B cell (primary cell): ENCODE data around the gene PRKCH. TPM values are rescaled to one million over a fixed set of nuclear protein-coding genes. Genes with fewer than 3 reads are reported as not detected.

ENCODE experiments used
- ATAC-seq: fragments of 200-7000 bp; cut with Tn5 transposase; one replicate; pipeline ENCODE4 v1.10.0; 2021; ENCODE audit warnings: low read depth, mild to moderate bottlenecking, moderate number of reproducible peaks, moderate library complexity
- CTCF ChIA-PET: fragments of 350-600 bp; sonication (Branson Sonifier 250); formaldehyde crosslinking; loops from one replicate; lab custom pipeline; 2021; ENCODE audit warnings: antibody characterized with exemption, inconsistent platforms; lab: Charles Lee
- POLR2A ChIA-PET: fragments of 350-600 bp; sonication (Branson Sonifier 250); formaldehyde crosslinking; loops from one replicate; lab custom pipeline; 2021; ENCODE audit warnings: antibody characterized with exemption; lab: Charles Lee
- DNase-seq: peaks from one replicate; pipeline ENCODE4 v3.0.0; 2013
- H2AFZ ChIP-seq: 2 replicates; pipeline ENCODE4 v1.6.1; 2012; ENCODE audit warnings: mild to moderate bottlenecking, low read depth, low read length; ENCODE audit not compliant: insufficient read depth, poor library complexity, severe bottlenecking
- H3K27ac ChIP-seq, 2 donors: 1 replicate in 1 of 2; 2 replicates in 1 of 2; pipeline ENCODE4 v1.5.1; 2012 to 2013; ENCODE audit warnings: low read length in 2 of 2, mild to moderate bottlenecking in 2 of 2, moderate library complexity in 1 of 2
- H3K27me3 ChIP-seq, 4 experiments: fragments of 200-600 bp in 1 of 4; sonication (generic) in 1 of 4; replicated peaks in 1 of 4; 1 replicate in 2 of 4; 2 replicates in 2 of 4; pipeline versions ENCODE4 v1.6.1 to v1.7.0; 2013 to 2016; ENCODE audit warnings: low read length in 3 of 4, mild to moderate bottlenecking in 2 of 4, mixed read lengths in 1 of 4, moderate library complexity in 1 of 4; ENCODE audit not compliant: insufficient read depth in 4 of 4, control insufficient read depth in 3 of 4; ENCODE audit errors: control extremely low read depth in 1 of 4
- H3K36me3 ChIP-seq, 2 experiments: replicated peaks in 1 of 2; 1 replicate in 1 of 2; 2 replicates in 1 of 2; pipeline versions ENCODE4 v1.6.1 to v1.7.1; 2013; ENCODE audit warnings: low read length in 1 of 2; ENCODE audit not compliant: insufficient read depth in 2 of 2, control insufficient read depth in 1 of 2; ENCODE audit errors: control extremely low read depth in 1 of 2, extremely low read depth in 1 of 2
- H3K4me1 ChIP-seq, 2 donors: fragments of 200-600 bp in 1 of 2; sonication (generic) in 1 of 2; 1 replicate in 1 of 2; 2 replicates in 1 of 2; pipeline versions ENCODE4 v1.5.1 to v1.6.1; 2013 to 2017; ENCODE audit warnings: low read length in 2 of 2; ENCODE audit not compliant: control insufficient read depth in 2 of 2, insufficient read depth in 2 of 2
- H3K4me2 ChIP-seq: replicated peaks from 2 replicates; pipeline ENCODE3; 2012; ENCODE audit warnings: mild to moderate bottlenecking, low read depth, low read length; ENCODE audit not compliant: poor library complexity, severe bottlenecking
- H3K4me3 ChIP-seq, 5 experiments: fragments of 200-600 bp in 1 of 5; sonication (generic) in 1 of 5; 1 replicate in 3 of 5; 2 replicates in 2 of 5; pipeline versions ENCODE4 v1.5.1 to v1.7.0; 2011 to 2016; ENCODE audit warnings: low read length in 4 of 5, mild to moderate bottlenecking in 4 of 5, low read depth in 2 of 5, control low read depth in 1 of 5, moderate library complexity in 1 of 5; ENCODE audit not compliant: insufficient read depth in 1 of 5; ENCODE audit errors: control extremely low read depth in 1 of 5, extremely low read depth in 1 of 5
- H3K79me2 ChIP-seq: fragments of 200-600 bp; sonication (generic); one replicate; pipeline ENCODE4 v1.6.0; 2016; ENCODE audit warnings: low read length; ENCODE audit not compliant: control insufficient read depth, insufficient read depth
- H3K9ac ChIP-seq: fragments of 200-600 bp; sonication (generic); 2 replicates; pipeline ENCODE4 v1.6.1; 2017; ENCODE audit warnings: mild to moderate bottlenecking, low read length, moderate library complexity
- H3K9me3 ChIP-seq, 3 donors: one replicate each; pipeline versions ENCODE4 v1.6.1 to v1.7.1; 2013; ENCODE audit warnings: low read length in 2 of 3; ENCODE audit not compliant: control insufficient read depth in 2 of 3, insufficient read depth in 1 of 3; ENCODE audit errors: control extremely low read depth in 1 of 3
- H4K20me1 ChIP-seq: 2 replicates; pipeline ENCODE4 v1.6.0; 2012; ENCODE audit warnings: mild to moderate bottlenecking, low read length; ENCODE audit not compliant: insufficient read depth, control insufficient read depth, poor library complexity, severe bottlenecking
- H3K27ac Mint-ChIP-seq: one replicate; pipeline ENCODE4 v1.8.0; 2021; ENCODE audit warnings: mixed read lengths
- H3K27me3 Mint-ChIP-seq: one replicate; pipeline ENCODE4 v1.8.0; 2021; ENCODE audit warnings: mixed read lengths
- H3K4me1 Mint-ChIP-seq: one replicate; pipeline ENCODE4 v1.8.0; 2021; ENCODE audit warnings: mixed read lengths
- H3K4me3 Mint-ChIP-seq: one replicate; pipeline ENCODE4 v1.8.0; 2021; ENCODE audit warnings: mixed read lengths
- H3K9me3 Mint-ChIP-seq: one replicate; pipeline ENCODE4 v1.8.0; 2022; ENCODE audit warnings: mixed read lengths; ENCODE audit not compliant: insufficient read depth
- EZH2 ChIP-seq: IDR thresholded peaks from 2 replicates; pipeline ENCODE4 v1.6.1; 2012; ENCODE audit warnings: borderline replicate concordance, low read depth, mild to moderate bottlenecking, moderate library complexity, low read length; ENCODE audit not compliant: insufficient read depth, poor library complexity, severe bottlenecking
- WGBS: methylation state at CpG from one replicate; pipeline ENCODE4 v1.1.5; 2013; ENCODE audit warnings: missing lambda C conversion rate; ENCODE audit not compliant: insufficient coverage; 5-methylcytosine and 5-hydroxymethylcytosine counted together
- intact Hi-C: fragments of 100-400 bp; cut with micrococcal nuclease; formaldehyde crosslinking; loops from one replicate; pipeline ENCODE4 v1.10.0; 2022
- polyA plus RNA-seq: library from polyadenylated mRNA; depleted of rRNA; stranded (reverse); fragments of >200 nt; gene quantifications from 2 replicates; pipeline ENCODE4 v1.2.3, GENCODE V29; 2012
- total RNA-seq, 2 donors: library from RNA; stranded (reverse); fragments of 120-200 nt in 1 of 2; gene quantifications; 1 replicate in 1 of 2; 2 replicates in 1 of 2; pipeline versions ENCODE4 v1.2.3 to v1.2.4, GENCODE V29; 2013 to 2022
- TF ChIP-seq, protein P1 (sequence below): fragments of 200-600 bp; IDR thresholded peaks from one replicate; pipeline ENCODE4 v1.8.0; 2022; ENCODE audit warnings: antibody characterized with exemption, mild to moderate bottlenecking

Gene PRKCH
- total and polyA plus RNA-seq, 2 donors (not counting 1 experiment from before 2014, with no cell fraction given), result 2.0 to 5.0 TPM

DNA sequence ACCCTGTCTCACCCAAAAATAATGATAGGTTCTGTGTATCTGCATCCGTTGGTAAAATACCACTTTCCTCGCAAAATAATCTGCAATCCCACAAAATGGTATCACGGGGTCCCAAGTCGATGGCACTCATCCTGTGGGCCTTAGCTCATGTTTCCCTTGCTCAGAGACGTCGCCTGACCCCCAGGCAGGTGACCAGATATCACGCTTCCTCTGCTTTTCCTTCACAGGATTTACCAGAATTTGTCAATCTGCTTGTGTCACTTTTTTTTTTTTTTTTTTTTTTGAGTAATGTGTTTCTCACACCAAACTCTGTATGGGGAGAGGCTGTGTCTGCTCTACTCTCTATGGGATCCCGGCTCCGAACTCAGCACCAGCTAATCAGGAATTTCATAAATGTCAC is 162.7 kb downstream of the PRKCH start:
- H3K4me3 ChIP-seq, result no peak overlapping the region
- no peaks in the 10 kb centered on the region for H3K27me3 ChIP-seq
- intact Hi-C loops, result no loop called here
- no peak overlapping the region for H3K27ac Mint-ChIP-seq
- H3K4me1 ChIP-seq, result peaks cover 17 to 26% of the 10 kb centered on the region in 2 donors
- DNase-seq (no peak), ATAC-seq (no peak)
- ChIA-PET CTCF (interaction anchor here (1.1 to 1.2 kb wide), 2 partner anchors 14 to 247 kb away, joined by 3 to 4 read pairs; no protein-coding TSS in a partner anchor), POLR2A (interaction anchor here (0.7 kb wide), 1 partner anchor 17 kb away, joined by 3 read pairs; no protein-coding TSS in a partner anchor)
- H3K4me1 Mint-ChIP-seq, result peaks cover 38% of the 10 kb centered on the region
- no peaks in the 10 kb centered on the region for H3K9me3 ChIP-seq
- H3K27ac ChIP-seq, result no peak overlapping the region
- 98% methylated on average over 4 of the region's 9 CpGs for WGBS
- no peaks in the 10 kb centered on the region for H3K9me3 Mint-ChIP-seq
- H3K9ac ChIP-seq, result no peak overlapping the region
- no peaks in the 10 kb centered on the region for H4K20me1 ChIP-seq
- no peak overlapping the region for H3K4me3 Mint-ChIP-seq
- no peaks in the 10 kb centered on the region for H3K36me3 ChIP-seq
- no peaks in the 10 kb centered on the region for H3K79me2 ChIP-seq
- no peaks in the 10 kb centered on the region for H3K27me3 Mint-ChIP-seq
- H3K4me2 ChIP-seq, result no peak overlapping the region
- no peak overlapping the region for H2AFZ ChIP-seq
- no peak for TF ChIP-seq EZH2
- TF ChIP-seq, protein P1, sequence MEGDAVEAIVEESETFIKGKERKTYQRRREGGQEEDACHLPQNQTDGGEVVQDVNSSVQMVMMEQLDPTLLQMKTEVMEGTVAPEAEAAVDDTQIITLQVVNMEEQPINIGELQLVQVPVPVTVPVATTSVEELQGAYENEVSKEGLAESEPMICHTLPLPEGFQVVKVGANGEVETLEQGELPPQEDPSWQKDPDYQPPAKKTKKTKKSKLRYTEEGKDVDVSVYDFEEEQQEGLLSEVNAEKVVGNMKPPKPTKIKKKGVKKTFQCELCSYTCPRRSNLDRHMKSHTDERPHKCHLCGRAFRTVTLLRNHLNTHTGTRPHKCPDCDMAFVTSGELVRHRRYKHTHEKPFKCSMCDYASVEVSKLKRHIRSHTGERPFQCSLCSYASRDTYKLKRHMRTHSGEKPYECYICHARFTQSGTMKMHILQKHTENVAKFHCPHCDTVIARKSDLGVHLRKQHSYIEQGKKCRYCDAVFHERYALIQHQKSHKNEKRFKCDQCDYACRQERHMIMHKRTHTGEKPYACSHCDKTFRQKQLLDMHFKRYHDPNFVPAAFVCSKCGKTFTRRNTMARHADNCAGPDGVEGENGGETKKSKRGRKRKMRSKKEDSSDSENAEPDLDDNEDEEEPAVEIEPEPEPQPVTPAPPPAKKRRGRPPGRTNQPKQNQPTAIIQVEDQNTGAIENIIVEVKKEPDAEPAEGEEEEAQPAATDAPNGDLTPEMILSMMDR, result no peak

DNA sequence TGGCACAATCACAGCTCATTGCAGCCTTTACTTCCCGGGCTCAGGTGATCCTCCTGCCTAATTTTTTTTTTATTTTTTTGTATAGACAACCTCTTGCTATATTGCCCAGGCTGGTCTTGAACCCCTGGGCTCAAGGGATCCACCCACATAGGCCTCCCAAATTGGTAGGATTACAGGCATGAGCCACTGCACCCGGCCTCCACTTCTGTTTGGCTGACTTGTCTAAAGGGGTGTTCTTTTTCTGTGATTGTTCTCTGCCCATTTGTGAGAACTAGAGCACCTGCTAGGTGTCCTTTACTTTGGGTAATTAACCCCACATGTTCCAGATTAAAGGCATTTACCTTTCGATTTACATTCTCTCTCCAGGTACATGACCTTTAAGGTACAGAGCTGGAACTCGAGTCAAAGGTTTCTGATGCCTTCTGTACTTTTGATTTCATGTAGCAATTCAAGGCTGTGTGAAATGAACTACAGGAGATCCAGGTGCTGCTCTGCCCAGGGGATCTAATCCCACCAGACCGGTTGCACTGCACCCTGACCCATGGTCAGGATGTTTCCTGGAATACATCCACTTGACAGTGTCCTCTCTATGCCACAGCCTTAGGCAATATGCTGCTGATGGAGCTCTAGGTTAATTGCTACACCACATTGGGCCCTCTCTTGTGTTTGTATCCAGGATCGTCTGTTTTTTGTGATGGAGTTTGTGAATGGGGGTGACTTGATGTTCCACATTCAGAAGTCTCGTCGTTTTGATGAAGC is 163.6 kb downstream of the PRKCH start:
- Mint-ChIP-seq H3K9me3 (no peaks in the 10 kb centered on the region), H3K4me3 (no peak overlapping the region), H3K27me3 (no peaks in the 10 kb centered on the region), H3K4me1 (peaks cover 38% of the 10 kb centered on the region), H3K27ac (no peak overlapping the region)
- Histone ChIP-seq H3K36me3 (no peaks in the 10 kb centered on the region), H3K27me3 (no peaks in the 10 kb centered on the region), H4K20me1 (no peaks in the 10 kb centered on the region), H3K9ac (no peak overlapping the region), H3K79me2 (no peaks in the 10 kb centered on the region), H3K9me3 (no peaks in the 10 kb centered on the region), H3K4me3 (no peak overlapping the region), H3K4me1 (peaks cover 16 to 23% of the 10 kb centered on the region in 2 donors), H3K27ac (no peak overlapping the region), H3K4me2 (no peak overlapping the region), H2AFZ (no peak overlapping the region)
- 100% methylated on average over 6 of the region's 8 CpGs for WGBS
- no peak for DNase-seq
- intact Hi-C loops, result no loop called here
- no peak for ATAC-seq
- TF ChIP-seq, protein P1, result no peak
- TF ChIP-seq EZH2, result no peak
- ChIA-PET CTCF (interaction anchor here (0.6 kb wide), 1 partner anchor 286 kb away, joined by 3 read pairs; no protein-coding TSS in a partner anchor), POLR2A (interaction anchor here (1.0 kb wide), 1 partner anchor 8 kb away, joined by 3 read pairs; no protein-coding TSS in a partner anchor)
